HepG2 (cell line): ENCODE data around the gene ARHGAP10.

Source experiments
- AFF4 ChIP-seq: sonication (generic); formaldehyde crosslinking; IDR thresholded peaks from 2 replicates; pipeline ENCODE4 v1.4.0; 2020; ENCODE audit warnings: missing genetic modification reagents
- FOXP1 ChIP-seq, 2 experiments: fragments of 450-650 bp in 1 of 2; IDR thresholded peaks; 2 replicates each; pipeline ENCODE4 v1.6.1; 2017 to 2018; ENCODE audit warnings: antibody characterized with exemption in 1 of 2
- MAFK ChIP-seq, 2 experiments: IDR thresholded peaks in 1 of 2; conservative IDR thresholded peaks in 1 of 2; 2 replicates each; pipeline ENCODE4 v1.6.1; 2011; ENCODE audit warnings: improper control_type of control experiment in 2 of 2, low read length in 2 of 2
- NPAS2 ChIP-seq: sonication (generic); formaldehyde crosslinking; IDR thresholded peaks from 2 replicates; pipeline ENCODE4 v1.8.0; 2022; ENCODE audit warnings: mild to moderate bottlenecking, missing genetic modification reagents, borderline replicate concordance
- PBX3 ChIP-seq: sonication (generic); formaldehyde crosslinking; IDR thresholded peaks from 2 replicates; pipeline ENCODE4 v1.8.1; 2023; ENCODE audit warnings: missing genetic modification reagents, inconsistent platforms, borderline replicate concordance
- PRMT3 ChIP-seq: sonication (generic); formaldehyde crosslinking; IDR thresholded peaks from 2 replicates; pipeline ENCODE4 v1.8.1; 2022; ENCODE audit warnings: low read depth, mild to moderate bottlenecking, moderate library complexity, missing genetic modification reagents, borderline replicate concordance
- REST ChIP-seq, 2 experiments: IDR thresholded peaks; 2 replicates each; pipeline ENCODE4 v1.6.1; 2011 to 2012; ENCODE audit warnings: low read length in 2 of 2, borderline replicate concordance in 1 of 2, low read depth in 1 of 2, mild to moderate bottlenecking in 1 of 2, moderate library complexity in 1 of 2
- TOE1 ChIP-seq: sonication (generic); formaldehyde crosslinking; IDR thresholded peaks from 2 replicates; pipeline ENCODE4 v1.4.0; 2020; ENCODE audit warnings: mild to moderate bottlenecking, missing genetic modification reagents
- ZC3H4 ChIP-seq: sonication (generic); formaldehyde crosslinking; IDR thresholded peaks from 2 replicates; pipeline ENCODE4 v1.4.0; 2020; ENCODE audit warnings: missing genetic modification reagents, borderline replicate concordance
- ZNF232 ChIP-seq: sonication (generic); formaldehyde crosslinking; IDR thresholded peaks from 2 replicates; pipeline ENCODE4 v1.4.0; 2020; ENCODE audit warnings: missing genetic modification reagents, borderline replicate concordance
- ZNF253 ChIP-seq: sonication (generic); formaldehyde crosslinking; IDR thresholded peaks from 2 replicates; pipeline ENCODE4 v1.8.0; 2022; ENCODE audit warnings: mild to moderate bottlenecking, missing genetic modification reagents, borderline replicate concordance
- TF ChIP-seq, protein P1 (sequence below): sonication (generic); formaldehyde crosslinking; IDR thresholded peaks from 2 replicates; pipeline ENCODE4 v1.4.0; 2020; ENCODE audit warnings: missing genetic modification reagents
- TF ChIP-seq, protein P2 (sequence below): sonication (generic); formaldehyde crosslinking; IDR thresholded peaks from 2 replicates; pipeline ENCODE4 v1.8.1; 2023; ENCODE audit warnings: missing genetic modification reagents, mild to moderate bottlenecking, borderline replicate concordance

- TF ChIP-seq PRMT3 (CRISPR knock-in tag): no peak
- TF ChIP-seq, protein P1, sequence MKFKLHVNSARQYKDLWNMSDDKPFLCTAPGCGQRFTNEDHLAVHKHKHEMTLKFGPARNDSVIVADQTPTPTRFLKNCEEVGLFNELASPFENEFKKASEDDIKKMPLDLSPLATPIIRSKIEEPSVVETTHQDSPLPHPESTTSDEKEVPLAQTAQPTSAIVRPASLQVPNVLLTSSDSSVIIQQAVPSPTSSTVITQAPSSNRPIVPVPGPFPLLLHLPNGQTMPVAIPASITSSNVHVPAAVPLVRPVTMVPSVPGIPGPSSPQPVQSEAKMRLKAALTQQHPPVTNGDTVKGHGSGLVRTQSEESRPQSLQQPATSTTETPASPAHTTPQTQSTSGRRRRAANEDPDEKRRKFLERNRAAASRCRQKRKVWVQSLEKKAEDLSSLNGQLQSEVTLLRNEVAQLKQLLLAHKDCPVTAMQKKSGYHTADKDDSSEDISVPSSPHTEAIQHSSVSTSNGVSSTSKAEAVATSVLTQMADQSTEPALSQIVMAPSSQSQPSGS (CRISPR knock-in tag): no peak
- no peak for TF ChIP-seq MAFK (conservative IDR thresholded peaks at IDR 0.05 in 1 of 2, IDR thresholded peaks at IDR 0.05 in 1 of 2; ENCODE audit: low read length in 2 of 2)
- TF ChIP-seq ZNF253 (CRISPR knock-in tag): no peak
- no peak for TF ChIP-seq FOXP1 (IDR thresholded peaks at IDR 0.05)
- no peak for TF ChIP-seq FOXP1 (CRISPR knock-in tag; IDR thresholded peaks at IDR 0.05)
- no peak for TF ChIP-seq NPAS2
- no peak for TF ChIP-seq PBX3 (CRISPR knock-in tag)
- no peak for TF ChIP-seq ZNF232 (CRISPR knock-in tag)
- TF ChIP-seq, protein P2, sequence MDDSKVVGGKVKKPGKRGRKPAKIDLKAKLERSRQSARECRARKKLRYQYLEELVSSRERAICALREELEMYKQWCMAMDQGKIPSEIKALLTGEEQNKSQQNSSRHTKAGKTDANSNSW: no peak
- no peak for TF ChIP-seq AFF4
- no peak for TF ChIP-seq ZC3H4 (CRISPR knock-in tag)
- no peak for TF ChIP-seq REST (IDR thresholded peaks at IDR 0.05; ENCODE audit: borderline replicate concordance in 1 of 2, low read depth in 1 of 2, low read length in 2 of 2)
- no peak for TF ChIP-seq TOE1 (CRISPR knock-in tag)
Observed at GRCh38 chr4:147960971-147961370, 229.1 kb downstream of the ARHGAP10 start.
